GM21367 (cell line): ENCODE data around the gene TMEM185B.
"Not testable (repeated sequence)": the region's sequence is repeated elsewhere in the genome, so short reads cannot be mapped to it uniquely, and the experiment has no call there.

Experiments
- ATAC-seq: cut with Tn5 transposase; IDR thresholded peaks from one replicate; pipeline ENCODE4 v1.9.1; 2021; ENCODE audit not compliant: unreplicated experiment

TMEM185B gene

DNA sequence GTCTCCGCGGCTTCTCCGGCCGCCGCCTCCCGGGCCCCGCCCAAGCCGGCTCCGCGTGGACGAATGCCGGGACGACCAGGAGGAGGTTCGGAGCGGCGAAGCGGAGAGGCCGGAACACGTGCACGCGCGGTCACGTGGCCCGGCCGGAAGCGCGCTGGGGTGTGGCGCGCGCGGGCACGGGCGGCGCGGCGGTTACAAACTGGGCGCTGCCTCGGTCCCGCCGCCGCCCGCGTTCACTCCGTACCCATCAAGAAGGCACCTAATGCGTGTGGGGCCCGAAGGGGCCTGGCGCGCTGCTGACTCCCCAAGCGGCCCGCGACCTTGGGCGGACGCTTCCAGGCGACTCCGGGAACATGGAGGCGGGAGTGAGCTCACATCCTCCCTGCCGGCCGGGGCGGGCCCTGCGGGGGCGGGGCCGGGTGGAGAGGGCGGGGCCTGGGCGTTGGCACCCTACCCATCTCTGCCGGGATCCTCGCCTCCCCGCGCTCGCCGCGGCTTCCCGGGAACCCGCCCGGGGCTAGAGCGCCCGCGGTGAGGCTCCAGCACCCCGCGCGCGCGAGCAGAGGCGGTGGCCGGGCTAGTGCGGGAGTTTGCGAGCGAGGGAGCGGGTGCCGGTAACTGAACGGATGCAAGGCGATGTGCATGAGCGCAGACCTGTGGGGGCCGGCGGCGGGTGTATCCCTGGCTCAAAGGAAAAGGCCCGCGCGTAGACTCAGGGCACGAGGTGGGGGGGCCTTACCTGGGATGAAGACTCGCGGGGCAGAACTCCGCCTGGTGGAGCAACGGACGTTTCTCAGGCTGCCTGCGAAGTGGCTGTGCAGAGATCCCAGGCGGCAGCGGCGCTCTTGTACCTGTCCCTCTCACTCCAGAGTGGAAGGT lies at the start of gene TMEM185B:
Gene TMEM185B (minus strand): TSS at position 367 of the 879 bp plus-strand sequence. CDS start 424 bp downstream, outside the sequence.
- ATAC-seq, result peak; percentile 77

GRCh38 chr2:120271711-120272379 lies 48.6 kb upstream of the TMEM185B start:
- ATAC-seq, result no peak

- no peak for ATAC-seq
Measured at GRCh38 chr2:120269816-120270215, 46.6 kb upstream of the TMEM185B start.

DNA sequence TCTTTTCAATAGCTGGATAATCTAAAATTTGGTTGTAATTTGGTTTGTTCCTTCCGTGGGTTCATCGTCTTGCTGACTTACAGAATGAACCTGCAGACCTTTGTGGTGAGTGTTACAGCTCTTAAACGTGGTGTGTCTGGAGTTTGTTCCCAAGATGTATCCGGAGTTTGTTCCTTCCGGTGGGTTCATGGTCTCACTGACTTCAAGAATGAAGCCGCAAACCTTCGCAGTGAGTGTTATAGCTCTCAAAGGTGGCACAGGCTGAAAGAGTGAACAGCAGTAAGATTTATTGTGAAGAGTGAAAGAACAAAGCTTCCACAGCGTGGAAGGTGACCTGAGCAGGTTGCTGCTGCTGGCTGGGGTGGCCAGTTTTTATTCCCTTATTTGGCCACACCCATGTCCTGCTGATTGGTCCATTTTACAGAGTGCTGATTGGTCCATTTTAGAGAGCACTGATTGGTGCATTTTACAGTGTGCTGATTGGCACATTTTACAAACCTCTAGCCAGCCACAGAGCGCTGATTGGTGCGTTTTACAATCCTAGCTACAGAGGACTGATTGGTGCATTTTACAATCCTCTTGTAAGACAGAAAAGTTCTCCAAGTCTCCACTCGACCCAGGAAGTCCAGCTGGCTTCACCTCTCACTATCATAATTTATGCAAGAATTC lies 46.0 kb upstream of the TMEM185B start:
- no peak for ATAC-seq

DNA sequence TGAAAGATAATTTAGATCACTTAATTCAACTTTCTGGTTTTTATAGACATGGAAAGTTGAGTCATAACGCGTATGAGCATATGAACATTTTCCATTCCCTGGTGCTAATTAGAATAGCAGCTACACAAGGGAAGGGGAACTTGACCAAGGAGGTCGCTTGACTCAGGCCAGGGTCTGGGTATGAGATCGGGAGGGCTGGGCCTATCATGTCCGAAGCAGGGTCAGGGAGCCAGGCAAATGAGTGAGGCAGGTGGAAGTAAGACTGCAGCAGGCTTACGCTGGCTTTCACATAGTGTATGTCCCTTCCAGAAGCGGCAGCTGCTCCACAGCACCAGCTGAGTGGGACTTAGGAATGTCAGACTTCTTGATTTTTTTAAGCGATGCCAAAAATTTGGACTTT lies 44.1 kb upstream of the TMEM185B start:
- no peak for ATAC-seq

GRCh38 chr2:120265006-120265405 lies 41.8 kb upstream of the TMEM185B start:
- ATAC-seq, result no peak

GRCh38 chr2:120262761-120263428 lies 39.7 kb upstream of the TMEM185B start:
- ATAC-seq, result no peak

- no peak for ATAC-seq
Measured at GRCh38 chr2:120262150-120262549, 39.0 kb upstream of the TMEM185B start.

DNA sequence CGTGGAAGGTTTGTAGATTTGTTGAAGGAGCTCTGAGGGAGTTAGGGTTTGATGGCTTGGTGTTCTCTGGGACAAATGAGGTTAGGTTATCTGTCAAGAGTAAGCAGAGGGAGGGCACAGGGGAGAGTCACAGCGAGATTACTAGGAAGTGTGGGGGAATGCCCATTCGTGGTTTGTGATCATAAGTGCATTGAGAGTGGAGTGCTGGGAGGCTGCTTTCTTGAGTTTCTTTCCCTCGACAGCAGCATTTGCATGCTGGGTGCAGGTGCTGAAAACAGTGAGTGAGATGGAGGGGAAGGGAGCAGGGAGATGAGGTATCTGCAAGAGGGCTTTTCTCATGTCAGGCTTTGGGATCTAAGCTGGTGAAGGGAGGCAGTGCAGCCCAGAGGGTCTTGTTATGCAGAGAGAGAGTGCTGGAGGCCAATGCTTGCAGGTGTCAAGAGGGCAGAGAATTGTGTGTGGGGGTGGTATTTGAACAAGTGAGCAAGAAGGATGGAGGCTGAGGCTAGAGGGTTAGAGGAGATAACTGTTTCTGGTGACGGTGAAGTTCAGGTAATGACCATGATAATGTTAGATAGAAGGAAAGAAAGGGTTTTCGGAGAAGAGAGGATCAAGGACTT lies 38.3 kb upstream of the TMEM185B start:
- ATAC-seq, result peak; percentile 73

- no peak for ATAC-seq
Measured at GRCh38 chr2:120260736-120261135, 37.5 kb upstream of the TMEM185B start.

- not testable (repeated sequence) for ATAC-seq
Measured at GRCh38 chr2:120259939-120260338, 36.7 kb upstream of the TMEM185B start.

DNA sequence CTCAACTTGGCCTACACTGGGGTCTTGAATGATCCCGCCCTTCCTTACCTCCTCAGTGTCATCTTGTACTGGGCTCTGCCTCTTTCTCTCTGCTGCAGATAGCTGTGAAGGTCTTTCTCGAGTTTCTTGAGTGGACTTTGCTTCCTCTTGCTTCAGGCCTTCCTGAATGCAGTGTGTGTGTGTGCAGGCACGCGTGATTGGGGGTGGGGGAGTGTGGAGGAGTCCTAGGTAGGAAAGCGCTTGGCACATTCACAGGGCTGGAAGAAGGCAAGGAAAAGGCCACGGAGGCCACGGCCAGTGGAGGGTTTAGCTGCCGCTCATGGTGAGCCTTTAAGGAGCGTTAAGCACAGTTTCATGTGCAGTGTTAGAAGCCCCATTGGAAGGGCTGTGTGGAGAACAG lies 35.0 kb upstream of the TMEM185B start:
- no peak for ATAC-seq

- no peak for ATAC-seq
Measured at GRCh38 chr2:120257522-120257921, 34.3 kb upstream of the TMEM185B start.

DNA sequence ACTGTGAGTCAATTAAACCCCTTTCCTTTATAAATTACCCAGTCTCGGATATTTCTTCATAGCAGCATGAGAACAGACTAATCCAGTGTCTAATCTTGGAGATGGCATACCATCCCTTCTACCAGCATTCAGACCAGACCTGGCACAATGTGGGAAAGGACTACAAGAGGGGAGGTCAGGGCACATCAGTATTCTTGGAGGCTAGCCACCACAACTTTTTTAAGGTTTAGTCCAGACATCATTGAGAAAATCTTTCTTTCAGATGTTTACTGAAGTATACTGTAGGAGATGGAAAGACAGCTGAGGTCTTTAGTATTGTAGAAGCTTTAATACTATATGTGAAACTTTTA lies 33.4 kb upstream of the TMEM185B start:
- ATAC-seq, result no peak

GRCh38 chr2:120255986-120256650 lies 32.9 kb upstream of the TMEM185B start:
- ATAC-seq, result no peak

- no peak for ATAC-seq
Measured at GRCh38 chr2:120255071-120255470, 31.9 kb upstream of the TMEM185B start.

DNA sequence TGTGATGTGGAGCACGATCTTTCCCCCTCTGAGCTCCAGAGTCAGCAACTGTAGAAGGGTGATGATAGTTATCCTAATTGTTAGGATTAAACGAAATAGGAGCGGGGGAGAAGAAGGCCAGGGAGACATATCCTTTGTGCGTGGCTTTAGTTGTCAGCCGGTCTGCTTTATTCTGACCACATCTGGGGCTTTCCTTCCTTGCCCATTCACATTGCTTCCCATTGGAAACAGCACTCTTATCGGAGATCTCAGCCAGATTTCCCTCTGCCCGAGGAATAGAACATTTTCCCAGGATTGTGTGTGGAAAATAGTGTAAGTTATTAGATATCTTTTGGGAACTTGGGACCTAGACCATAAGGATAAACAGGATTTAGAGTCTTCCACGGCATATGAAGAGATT lies 31.0 kb upstream of the TMEM185B start:
- no peak for ATAC-seq

DNA sequence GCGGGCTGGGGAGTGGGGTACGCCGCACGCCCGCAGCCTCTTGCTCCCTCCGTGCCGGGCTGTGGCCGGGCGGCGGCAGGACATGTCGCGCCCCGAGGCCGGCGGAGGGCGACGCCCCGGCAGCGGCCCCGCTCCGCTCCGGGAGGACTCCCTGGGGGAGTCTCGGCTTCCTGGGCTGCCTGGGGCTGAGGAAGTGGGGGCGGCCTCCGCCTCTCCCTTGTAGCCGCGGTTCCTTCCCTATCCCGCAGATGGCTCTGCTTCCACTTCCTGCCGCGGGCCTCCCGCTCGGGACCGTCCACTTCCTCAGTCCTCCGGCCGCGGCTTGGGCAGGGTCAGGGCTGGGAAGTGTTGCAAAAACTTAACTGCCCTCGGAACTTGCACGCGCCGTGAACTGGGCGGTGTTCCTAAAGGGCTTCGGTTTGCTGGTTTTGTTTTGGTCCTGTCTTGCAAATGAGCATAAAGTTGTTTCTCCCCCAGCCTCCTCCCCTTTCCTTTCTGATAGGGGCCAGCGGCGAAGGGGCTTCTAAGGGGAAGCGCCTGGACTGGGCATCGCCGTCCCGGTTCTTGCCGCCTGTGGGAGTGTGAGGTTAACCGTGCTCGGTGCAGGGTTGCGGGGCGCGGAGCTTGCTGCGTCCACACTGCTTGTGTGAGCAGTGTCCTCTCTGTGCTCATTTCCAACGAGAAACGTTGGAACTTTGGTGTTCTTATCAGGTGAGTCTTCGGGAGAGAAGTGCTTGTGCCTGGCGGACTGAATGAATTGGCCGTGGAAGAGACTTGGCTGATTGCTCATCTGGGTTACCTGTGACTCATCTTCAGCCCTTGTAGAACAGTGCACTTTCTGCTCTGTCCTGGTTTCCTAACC lies 30.1 kb upstream of the TMEM185B start:
- peak; percentile 28 for ATAC-seq
